GM18873 (cell line): ENCODE data around the gene LPCAT1.

Source experiments
- ATAC-seq: cut with Tn5 transposase; IDR thresholded peaks from one replicate; pipeline ENCODE4 v1.9.1; 2021; ENCODE audit warnings: mild to moderate bottlenecking, moderate library complexity, moderate number of reproducible peaks; ENCODE audit not compliant: unreplicated experiment, low FRiP score

Gene LPCAT1

GRCh38 chr5:1417586-1418225 lies 106.1 kb downstream of the LPCAT1 start:
- ATAC-seq: no peak

- ATAC-seq: no peak
Measured at GRCh38 chr5:1416856-1417469, 106.8 kb downstream of the LPCAT1 start.

- ATAC-seq: no peak
Measured at GRCh38 chr5:1415626-1416360, 108.0 kb downstream of the LPCAT1 start.

GRCh38 chr5:1415059-1415425 lies 108.7 kb downstream of the LPCAT1 start:
- no peak for ATAC-seq

GRCh38 chr5:1414311-1415058 lies 109.3 kb downstream of the LPCAT1 start:
- no peak for ATAC-seq

- ATAC-seq: no peak
Measured at GRCh38 chr5:1413611-1414241, 110.0 kb downstream of the LPCAT1 start.

GRCh38 chr5:1413211-1413610 lies 110.5 kb downstream of the LPCAT1 start:
- ATAC-seq: no peak

GRCh38 chr5:1412621-1413020 lies 111.1 kb downstream of the LPCAT1 start:
- ATAC-seq: no peak

- ATAC-seq: no peak
Measured at GRCh38 chr5:1412163-1412562, 111.6 kb downstream of the LPCAT1 start.
